GM19372 (cell line): Measurements from ENCODE around the gene ZNF490.
"Not testable (repeated sequence)": the region's sequence is repeated elsewhere in the genome, so short reads cannot be mapped to it uniquely, and the experiment has no call there.

Experiments used
- ATAC-seq: cut with Tn5 transposase; IDR thresholded peaks from one replicate; pipeline ENCODE4 v1.9.1; 2021; ENCODE audit warnings: mild to moderate bottlenecking, low read depth, moderate library complexity; ENCODE audit not compliant: unreplicated experiment

The ZNF490 gene

DNA sequence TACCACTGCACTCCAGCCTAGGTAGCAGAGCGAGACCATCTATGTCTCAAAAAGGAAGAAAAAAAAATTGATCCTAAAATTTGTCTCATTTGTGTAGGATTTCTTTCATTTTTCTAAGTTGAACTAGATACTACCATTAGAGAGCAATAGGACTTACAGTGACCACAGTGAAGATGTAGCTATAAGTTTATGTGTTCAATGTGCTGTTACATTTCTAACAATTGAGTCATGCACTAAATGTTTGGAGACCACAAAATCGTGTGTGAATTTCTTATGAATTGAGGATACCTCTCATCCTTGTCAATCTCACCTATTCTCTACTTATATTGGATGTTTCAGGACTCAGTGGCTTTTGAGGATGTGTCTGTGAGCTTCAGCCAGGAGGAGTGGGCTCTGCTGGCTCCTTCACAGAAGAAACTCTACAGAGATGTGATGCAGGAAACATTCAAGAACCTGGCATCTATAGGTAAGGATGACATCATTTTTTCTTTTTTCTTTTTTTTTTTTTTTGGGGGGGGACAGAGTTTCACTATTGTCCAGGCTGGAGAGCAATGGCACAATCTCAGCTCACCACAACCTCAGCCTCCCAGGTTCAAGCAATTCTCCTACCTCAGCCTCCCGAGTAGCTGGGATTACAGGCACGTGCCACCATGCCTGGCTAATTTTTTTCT, 12.9 kb upstream of the ZNF490 start:
- no peak for ATAC-seq

DNA sequence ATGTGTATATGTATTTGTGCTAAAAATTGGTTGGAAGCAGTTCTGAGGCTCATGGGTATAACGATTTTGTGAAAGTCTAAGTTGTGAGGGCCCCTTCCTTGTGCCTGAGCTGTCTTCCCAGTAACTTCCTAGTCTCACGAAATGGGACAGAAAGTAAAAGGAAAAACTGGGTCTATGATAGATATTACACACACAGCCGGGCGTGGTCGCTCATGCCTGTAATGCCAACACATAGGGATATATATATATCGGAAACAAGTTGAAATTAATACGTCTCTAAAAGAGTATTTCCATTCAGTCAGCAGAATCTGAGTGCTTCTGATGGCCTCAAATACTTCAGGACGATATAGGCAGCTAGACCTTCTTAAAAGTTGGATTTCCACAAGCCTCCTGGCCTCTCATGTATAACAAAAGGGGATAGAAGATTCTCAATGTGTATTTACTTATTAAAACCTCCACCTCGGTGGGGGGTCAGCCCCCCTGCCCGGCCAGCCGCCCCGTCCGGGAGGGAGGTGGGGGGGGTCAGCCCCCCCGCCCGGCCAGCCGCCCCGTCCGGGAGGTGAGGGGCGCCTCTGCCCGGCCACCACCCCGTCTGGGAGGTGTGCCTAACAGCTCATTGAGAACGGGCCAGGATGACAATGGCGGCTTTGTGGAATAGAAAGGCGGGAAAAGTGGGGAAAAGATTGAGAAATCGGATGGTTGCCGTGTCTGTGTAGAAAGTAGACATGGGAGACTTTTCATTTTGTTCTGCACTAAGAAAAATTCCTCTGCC, 10.8 kb upstream of the ZNF490 start:
- not testable (repeated sequence) for ATAC-seq

DNA sequence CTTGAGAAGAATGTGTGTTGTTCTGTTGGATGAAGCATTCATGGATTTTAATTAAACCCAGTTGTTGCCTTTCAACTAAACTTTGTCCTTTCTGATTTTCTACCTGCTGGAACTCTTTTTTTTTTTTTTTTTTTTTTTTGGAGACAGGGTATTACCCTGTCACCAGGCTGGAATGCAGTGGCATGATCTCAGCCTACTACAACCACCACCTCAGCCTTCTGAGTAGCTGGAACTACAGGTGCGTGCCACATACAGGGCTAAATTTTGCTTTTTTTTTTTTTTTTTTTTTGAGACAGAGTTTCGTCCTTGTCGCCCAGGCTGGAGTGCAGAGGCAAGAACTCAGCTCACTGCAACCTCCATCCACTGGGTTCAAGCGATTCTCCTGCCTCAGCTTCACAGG, 7.0 kb upstream of the ZNF490 start:
- no peak for ATAC-seq

DNA sequence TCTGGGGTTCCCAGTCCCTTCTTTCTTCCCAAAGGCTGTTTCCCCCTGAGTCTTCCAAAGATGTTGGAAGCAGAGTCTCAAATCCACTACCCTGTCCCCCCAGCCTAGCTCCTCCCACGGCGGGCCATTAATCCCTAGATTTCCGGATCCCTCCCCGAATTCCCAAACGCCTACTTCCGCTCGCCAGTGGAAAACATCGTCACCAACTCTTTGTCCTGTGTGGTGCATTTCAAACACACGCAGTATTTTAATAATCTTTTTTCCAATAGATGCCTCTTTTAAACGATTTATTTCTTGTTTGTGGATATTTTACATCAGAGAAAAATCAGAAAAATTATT, 717 bp upstream of the ZNF490 start:
- no peak for ATAC-seq

DNA sequence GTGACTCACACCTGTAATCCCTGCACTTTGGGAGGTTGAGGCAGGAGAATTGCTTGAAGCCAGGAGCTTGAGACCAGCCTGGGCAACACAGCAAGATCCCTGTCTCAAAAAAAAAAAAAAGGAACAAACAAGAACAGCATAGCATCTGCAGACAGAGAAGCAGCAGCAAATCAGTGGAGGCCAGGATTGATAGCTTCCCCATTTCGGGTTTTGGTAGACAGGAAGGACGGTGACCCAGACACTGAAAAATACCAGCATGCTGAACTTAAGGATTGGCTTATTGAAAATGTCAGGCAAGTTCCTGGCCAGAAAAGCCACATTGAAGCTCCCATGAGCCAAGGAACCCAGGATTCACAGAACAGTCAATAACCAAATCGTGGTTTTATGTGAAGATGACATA, 3.0 kb downstream of the ZNF490 start:
- ATAC-seq, result no peak

DNA sequence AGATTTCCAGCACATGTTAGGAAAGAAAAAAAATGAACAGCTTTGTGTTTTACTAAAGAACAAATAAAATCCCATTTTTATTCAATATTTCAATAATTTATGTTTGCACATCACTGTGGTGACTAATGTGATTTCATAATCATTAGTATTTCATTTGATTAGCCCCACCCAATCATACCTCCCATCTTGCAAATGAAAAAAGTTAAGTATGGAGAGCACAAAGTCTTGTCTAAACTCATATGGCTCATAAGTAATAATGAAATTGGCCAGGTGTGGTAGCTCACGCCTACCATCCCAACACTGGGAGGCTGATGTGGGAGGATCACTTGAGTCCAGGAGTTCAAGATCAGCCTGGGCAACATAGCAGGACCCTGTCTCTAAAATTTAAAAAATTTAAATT, 3.8 kb downstream of the ZNF490 start:
- no peak for ATAC-seq

DNA sequence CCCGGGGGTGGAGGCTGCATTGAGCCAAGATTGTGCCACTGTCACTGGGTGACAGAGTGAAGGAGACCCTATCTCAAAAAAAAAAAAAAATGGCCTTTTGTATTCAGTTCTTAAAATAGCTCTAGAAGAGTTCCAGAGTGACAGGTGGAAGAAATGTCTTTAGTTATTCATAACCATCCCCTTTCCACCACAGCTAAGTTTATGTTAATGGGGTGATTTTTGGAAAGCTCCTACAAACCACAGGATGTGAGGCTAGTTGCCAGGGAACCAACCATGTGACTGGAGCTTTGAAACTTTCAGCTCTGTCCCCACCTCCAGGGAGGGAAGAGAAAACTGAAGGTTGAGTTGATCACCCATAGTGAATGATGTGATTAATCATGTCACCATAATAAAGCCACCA, 6.9 kb downstream of the ZNF490 start:
- ATAC-seq, result no peak

DNA sequence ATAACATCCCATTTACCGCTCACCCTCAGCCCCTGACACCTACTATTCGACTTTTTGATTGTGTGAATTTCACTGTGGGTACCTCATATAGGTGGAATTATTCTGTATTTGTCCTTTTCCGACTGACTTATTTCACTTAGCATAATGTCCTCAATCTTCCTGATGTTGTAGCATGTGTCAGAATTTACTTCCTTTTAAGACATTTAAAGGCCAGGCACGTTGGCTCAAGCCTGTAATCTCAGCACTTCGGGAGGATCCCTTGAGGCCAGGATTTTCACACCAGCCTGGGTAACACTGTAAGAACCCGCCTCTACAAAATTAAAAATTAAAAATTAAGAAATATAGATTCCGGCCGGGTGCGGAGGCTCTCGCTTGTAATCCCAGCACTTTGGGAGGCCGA, 13.0 kb downstream of the ZNF490 start:
- no peak for ATAC-seq

DNA sequence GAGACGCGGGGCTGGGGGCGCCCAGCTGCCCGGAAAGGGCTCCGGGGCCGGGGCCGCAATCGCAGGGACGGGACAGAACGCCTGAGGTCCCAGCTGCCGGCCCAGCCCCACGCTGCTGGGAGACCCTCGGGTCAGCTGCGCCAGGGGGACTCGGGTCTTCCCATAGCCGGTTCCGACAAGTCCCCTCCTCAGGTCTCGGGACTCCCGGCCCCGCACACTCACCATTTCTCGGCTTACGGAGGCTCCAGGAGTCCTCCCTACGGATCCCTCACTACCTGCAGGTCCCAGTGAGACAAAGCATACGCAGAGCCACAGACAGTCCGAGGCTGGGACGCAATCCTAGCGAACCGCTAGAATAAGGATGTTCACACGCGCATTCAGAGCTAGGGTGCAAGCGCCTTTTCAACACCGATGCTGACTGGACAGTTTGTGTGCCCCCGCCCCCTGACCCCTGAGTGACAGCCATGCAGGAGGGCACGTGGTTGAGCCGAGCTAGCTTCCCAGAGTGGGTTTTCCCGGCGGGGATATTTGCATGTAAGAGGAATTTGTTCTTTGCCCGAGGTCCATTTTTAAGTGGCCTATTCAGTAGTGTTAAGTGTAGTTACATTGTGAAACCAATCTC, 13.6 kb downstream of the ZNF490 start:
- no peak for ATAC-seq

DNA sequence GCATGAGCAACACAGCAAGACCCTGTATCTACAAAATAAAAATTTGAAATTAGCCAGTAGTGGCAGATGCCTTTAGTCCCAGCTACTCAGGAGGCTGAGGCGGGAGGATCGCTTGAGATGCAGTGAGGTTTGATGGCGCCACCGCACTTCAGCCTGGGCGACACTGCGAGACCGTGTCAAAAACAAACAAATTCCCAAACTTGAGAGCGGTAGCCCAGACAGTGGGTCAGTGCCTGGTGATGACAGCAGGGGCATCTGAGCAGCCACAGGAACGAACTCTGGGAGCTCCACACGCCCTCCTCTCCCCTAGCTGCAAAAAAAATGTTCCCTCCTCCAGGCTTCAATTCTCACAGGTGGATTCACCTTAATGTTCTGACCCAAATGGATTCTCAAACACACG, 14.1 kb downstream of the ZNF490 start:
- ATAC-seq, result no peak

DNA sequence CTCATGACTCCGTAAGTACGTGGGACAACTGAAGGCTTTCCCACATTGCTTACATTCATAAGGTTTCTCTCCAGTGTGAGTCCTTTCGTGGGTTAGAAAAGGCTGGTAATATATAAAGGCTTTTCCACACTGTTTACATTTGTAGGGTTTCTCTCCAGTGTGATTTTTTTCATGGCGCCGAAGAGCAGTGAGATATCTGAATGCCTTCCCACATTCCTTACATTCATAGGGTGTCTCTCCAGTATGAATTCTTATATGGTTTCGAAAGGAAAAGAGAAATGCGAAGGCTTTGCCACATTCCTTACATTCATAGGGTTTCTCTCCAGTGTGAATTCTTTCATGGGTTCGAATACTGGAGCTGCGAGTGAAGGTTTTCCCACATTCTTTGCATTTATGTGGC, 29.5 kb downstream of the ZNF490 start:
- ATAC-seq, result no peak

DNA sequence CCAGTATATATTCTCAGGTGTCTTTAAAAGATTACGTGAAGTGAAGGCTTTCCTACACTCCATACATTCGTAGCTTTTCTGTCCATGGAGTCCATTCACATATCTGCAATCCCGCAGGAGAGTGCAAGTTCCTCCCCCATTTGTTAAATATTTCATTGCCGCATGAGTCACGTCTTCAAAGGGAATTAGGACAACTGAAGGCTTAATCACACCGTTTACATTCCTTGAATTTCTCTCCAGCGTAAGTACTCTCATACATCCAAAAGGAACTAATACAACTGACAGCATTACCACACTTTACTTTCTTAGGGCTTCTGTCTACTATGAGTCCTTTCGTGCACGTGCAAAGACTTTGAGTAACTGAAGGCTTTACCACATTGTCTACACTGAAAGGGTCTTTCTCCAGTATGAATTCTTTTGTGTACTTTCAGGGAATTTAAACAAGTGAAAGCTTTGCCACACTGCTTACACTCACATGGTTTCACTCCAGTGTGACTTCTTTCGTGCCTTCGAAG, 30.4 kb downstream of the ZNF490 start:
- no peak for ATAC-seq

DNA sequence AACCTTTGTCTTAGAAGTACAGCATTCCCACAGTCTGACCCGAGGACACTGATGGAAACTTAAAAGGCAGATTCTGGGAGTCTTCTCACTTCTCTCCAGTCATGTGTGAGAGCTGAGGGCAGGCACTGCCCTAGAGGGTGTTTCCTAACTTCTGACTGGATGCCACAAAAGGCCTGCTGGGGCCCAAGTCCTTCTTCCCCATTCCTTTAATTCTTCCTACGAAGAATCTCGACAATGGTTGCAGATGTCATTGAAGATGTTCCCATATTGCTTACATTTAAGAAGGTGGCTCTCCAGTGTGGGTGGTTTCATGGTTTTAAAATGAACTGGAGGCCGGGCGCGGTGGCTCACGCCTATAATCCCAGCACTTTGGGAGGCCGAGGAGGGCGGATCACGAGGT, 32.0 kb downstream of the ZNF490 start:
- ATAC-seq, result no peak

DNA sequence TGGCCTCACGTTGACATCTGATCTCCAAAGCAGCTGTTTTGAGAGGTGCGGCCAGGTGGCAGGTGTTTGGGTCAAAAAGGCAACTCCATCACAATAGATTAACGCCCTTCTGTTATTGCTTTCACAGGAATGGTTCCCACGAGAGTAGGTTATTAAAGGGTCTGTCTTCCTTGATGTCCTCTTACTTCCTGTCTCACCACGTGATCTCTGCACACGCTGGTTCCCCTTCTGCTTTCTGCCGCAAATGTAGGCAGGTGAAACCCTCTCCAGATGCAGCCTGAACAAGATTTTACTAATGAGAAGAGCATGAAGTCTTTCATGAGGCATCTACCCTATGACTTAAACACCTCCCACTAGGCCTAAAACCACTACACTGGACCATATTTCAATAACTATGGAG, 36.6 kb downstream of the ZNF490 start:
- ATAC-seq, result no peak

DNA sequence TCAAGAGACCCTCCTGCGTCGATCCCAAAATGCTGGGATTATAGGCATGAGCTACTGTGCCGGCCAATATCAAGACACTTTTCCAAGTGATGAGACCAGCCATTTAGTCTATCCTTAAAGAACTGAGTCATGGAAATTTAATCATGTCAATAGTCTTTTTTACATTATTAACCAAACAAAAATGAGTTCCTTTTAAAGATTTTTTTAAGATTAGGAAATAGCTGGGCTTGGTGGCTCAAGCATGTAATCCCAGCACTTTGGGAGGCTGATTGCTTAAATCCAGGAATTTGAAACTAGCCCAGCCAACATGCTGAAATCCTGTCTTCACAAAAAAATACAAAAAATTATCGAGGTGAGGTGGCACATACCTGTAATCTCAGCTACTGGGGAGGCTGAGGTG, 42.7 kb downstream of the ZNF490 start:
- no peak for ATAC-seq

DNA sequence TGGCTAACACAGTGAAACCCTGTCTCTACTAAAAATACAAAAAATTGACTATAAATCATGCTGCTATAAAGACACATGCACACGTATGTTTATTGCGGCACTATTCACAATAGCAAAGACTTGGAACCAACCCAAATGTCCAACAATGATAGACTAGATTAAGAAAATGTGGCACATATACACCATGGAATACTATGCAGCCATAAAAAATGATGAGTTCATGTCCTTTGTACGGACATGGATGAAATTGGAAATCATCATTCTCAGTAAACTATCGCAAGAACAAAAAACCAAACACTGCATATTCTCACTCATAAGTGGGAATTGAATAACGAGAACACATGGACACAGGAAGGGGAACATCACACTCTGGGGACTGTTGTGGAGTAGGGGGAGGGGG, 44.2 kb downstream of the ZNF490 start:
- ATAC-seq, result not testable (repeated sequence)

DNA sequence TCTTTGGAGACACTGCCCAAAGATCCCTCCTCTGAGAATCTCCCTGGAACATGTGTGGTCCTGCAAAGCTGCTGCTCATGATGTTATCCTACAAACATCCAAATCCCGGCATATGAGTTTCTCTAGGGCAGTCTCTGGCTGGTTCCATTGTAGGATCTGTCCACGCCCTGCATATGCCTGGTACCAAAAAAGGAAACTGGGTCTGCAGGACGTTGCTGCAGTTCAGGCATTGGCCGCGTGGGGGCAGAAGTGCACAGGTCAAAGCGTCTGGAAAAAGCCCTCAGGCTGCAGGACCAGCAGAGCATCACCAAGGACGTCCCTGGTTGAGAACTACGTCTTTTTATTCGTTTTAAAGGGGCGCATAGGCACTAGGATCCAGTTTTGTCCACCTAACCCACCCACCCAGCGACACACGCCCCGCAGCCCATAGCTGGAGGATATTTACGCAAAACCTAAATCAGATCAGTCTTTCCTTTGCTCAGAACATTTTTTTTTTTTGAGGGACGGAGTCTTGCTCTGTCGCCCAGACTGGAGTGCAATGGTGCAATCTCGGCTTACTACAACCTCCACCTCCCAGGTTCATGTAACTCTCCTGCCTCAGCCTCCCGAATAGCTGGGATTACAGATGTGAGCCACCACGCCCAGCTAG, 46.5 kb downstream of the ZNF490 start:
- no peak for ATAC-seq

DNA sequence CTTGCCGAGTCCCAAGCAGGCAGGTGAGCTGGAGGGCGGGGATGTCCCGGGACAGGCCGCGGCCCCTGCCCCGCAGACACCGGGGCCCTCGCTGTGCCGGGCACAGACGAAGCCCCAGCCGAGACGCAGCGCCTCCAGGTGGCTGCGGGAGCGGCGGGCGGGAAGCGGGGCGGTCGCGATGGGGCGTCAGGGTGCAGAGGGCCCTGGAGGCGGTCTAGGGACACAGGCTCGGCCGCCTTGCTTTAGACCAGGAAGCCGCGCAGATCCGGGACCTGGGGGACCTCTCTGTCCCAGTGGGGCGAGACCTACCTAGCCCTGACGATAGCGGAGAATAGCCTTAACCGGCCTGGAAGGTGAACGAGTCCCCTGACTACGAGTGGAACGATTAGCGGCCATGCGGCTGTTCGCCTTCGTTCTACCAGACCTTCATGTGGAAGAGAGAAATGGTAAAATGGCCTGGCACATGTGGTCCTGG, 55.1 kb downstream of the ZNF490 start:
- no peak for ATAC-seq

DNA sequence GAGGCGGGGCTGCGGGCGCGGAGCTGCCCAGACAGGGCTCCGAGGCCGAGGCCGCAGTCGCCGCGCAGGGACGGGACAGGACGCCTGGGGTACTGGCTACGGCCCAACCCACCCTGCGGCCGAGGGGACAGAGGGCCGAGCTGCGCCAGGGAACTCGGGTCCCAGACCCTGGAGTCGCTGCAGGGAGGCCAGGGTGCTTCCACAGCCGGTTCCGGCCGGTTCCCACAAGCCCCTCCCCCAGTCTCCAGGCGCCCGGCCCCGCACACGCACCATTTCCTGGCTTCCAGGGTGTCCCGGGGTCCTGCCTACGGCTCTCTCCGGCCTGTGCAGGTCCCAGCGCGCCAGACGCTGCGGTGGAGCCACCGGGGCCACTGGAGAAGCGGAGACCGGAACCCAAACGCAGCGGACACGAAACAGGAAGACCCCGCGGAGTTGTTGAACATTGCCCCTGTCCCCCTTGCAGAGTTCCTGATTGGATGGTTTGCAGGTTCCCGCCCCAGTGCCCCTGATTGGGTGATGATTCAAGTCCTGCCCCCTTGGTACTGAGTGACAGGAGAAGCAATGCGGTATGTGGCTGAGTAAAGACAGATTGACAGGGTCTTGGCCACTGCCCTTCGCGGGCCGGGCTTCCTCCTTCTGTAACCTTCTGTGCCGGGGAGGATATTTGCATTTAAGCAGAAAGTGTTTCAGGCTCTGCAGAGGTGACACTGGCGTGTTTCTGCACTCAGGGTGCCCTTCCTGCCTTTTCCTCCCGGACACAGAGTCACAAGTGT, 59.4 kb downstream of the ZNF490 start, which contains the start of gene ZNF564:
Gene ZNF564 (minus strand): TSS at position 423 of the 773 bp plus-strand sequence. CDS start 150 bp downstream, at position 273.
- peak; percentile 94 for ATAC-seq

DNA sequence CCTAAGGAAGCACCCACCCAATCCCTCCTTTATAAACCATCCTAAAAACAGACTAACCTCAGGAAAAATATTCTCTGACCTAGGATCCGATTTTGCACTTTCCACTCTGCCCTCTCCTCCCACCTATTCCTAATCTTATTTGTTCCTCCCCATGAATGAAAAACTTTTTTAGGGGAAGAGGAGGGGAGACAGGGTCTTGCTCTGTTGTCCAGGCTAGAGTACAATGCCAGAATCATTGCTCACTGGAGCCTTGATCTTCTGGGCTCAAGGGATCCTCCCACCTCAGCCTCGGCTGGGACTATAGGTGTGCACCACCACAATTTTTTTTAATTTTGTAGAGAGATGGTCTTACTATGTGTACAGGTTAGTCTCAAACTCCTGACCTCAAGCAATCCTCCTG, 63.7 kb downstream of the ZNF490 start:
- no peak for ATAC-seq
